HTR-8/SVneo (cell line): Measurements from ENCODE around the gene IRAK1.
A peak's percentile ranks its signal among the peaks of the same experiment; 100 is the strongest.

ENCODE experiments used
- DNase-seq: peaks from one replicate; pipeline ENCODE4 v3.0.0; 2011; ENCODE audit warnings: low spot score, mixed read lengths; ENCODE audit not compliant: insufficient read length
- FAIRE-seq: peaks from 2 replicates; lab custom pipeline; 2011; peaks lifted over from hg19 to GRCh38; lab: Jason Lieb, UNC

Gene IRAK1

GRCh38 chrX:153973127-153974002, 46.3 kb downstream of the IRAK1 start:
- FAIRE-seq (no peak), DNase-seq (no peak)

DNA sequence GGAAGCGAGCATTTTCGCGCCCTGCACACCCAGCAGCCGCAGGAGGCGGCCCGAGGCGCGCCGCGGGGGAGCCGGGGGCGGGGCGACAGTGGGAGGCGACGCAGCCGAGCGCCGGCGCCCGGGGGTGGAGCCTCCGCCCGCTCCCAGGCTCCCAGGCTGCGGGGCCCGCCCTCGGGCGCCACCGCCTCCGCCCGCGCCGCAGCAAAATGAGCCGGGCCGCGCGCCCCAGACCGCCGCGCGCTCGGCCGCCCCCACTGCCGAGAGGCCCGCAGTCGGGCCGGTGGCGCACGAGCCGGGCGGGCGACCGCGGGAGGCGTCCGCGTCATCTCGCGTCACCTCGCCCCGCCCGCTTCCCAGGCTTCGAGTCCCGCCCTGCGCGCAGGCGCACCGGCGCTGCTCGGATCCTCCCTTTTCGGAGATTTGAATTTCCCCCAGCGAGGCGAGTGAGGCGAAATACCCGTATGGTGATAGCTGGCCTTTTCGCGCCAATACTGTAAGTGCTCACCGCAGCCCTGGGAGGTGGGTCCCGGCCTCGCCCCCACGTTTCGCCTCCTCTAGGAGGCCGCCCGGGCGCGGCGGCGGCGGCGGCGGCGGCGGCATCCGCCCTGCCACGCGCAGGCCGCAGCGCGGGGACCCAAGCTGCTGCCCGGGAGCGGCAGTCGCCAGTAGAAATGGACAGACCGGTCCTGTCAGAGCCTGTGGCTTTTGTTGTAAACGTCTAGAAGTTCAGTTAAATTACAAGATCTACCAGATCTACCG, 47.2 kb downstream of the IRAK1 start, which contains the start of gene TMEM187:
TMEM187 (plus strand) TSS at position 387 of the 759 bp plus-strand sequence. CDS start 9,309 bp downstream, outside the sequence.
- DNase-seq (peak; percentile 73), FAIRE-seq (no peak)

DNA sequence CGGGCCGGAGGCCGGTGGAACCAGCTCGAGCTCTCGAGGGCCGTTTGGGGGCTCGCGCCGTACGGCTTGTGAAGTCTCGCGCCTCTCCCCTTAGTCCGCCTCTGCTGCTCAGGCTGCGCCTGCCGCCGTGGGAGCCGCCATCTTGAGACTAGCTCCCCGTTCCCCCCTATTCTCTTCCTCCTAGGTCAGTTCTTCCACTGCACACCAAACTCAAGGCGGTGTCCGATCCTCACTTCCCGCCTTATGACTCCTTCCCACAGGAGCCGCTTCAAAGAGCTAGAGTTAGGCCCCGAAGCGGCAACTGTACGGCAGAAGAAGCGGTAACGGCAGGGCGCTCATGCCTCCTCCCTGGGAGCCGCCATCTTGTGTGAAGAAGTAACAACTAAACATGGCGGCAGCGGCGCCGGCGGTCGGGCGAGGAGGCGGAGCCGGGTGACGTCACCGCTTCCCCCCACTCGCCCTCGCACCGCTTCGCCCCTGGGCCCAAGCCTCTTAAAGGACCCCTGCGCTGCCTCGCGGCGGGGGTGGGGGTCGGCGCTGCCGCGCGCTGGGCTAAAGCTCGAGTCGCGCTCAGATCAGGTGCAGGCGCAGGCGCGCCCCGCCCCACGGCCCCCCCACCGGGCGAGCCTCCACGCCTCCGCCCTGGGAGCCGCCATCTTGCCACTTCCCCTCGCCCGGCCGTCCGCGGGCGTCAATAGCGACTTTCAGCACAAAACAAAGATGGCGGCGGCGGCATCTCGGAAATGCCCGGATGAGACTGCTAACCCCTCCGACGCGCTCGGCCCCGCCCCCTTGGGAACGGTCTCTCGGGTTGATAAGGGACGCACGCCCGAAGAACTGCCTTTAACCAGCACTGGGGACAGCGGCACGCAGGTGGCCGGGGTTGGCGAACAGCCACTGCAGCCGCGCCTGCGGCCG, 48.0 kb downstream of the IRAK1 start, which contains the start of gene HCFC1:
HCFC1 (minus strand) TSS at position 369 of the 918 bp plus-strand sequence. CDS start 978 bp downstream, outside the sequence.
- FAIRE-seq, result no peak
- DNase-seq, result peak; percentile 59

DNA sequence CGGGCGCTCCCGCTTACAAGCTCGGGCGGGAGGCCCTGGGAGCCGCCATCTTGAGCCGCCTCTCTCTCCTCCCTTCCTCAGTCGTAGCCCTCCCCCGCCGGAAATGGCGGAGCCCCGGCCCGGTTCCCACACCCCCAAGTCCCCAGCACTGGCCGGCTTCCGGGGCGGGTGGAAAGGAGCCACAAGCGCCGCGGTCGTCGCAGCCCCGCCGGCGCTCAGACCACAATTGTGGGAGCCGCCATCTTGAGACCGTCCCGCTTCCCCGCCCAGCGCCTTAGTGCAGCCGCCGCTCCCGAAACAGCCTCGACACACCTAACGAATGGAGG, 48.6 kb downstream of the IRAK1 start:
- FAIRE-seq, result no peak
- peak; percentile 64 for DNase-seq

DNA sequence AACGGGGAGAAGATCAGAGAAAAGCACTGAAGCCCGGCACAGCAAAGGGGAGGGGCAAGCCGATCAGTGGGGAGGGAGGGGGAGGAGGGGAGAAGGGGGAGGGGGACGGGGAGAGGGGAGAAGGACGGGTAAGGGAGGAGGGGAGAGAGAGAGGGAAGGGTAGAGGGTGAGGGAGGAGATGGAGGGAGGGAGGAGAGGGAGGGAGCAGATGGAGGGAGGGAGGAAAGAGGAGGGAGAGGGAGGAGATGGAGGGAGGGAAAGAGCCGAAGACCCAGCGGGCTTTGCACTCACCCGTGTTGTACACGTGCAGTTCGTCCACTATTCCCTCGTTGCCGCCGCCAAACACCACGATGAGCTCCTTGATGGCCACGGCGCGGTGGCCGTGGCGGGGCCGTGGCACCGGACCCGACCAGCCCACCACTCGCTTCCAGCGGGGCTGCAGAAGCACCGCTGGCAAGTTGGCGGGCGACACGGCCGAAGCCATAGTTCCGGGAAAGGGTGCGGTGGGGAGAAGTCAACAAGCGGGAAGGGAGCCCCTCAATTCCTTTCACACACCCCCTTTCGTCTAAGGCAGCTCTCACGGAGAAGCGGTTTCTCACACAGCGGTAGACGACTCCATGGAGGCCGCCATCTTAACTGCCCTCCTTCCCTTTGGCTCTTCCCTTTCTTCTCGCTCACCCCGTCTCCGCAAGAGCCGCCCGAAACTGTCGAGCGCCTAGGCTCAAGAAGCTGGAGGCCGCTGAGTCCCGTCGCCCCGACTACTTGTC, 49.2 kb downstream of the IRAK1 start:
- DNase-seq, result peak; percentile 10
- FAIRE-seq, result no peak

GRCh38 chrX:153969904-153970356, 49.8 kb downstream of the IRAK1 start:
- FAIRE-seq (no peak), DNase-seq (no peak)

GRCh38 chrX:153969125-153969903, 50.4 kb downstream of the IRAK1 start:
- FAIRE-seq, result no peak
- no peak for DNase-seq

GRCh38 chrX:153968754-153969124, 51.0 kb downstream of the IRAK1 start:
- DNase-seq (no peak), FAIRE-seq (no peak)

DNA sequence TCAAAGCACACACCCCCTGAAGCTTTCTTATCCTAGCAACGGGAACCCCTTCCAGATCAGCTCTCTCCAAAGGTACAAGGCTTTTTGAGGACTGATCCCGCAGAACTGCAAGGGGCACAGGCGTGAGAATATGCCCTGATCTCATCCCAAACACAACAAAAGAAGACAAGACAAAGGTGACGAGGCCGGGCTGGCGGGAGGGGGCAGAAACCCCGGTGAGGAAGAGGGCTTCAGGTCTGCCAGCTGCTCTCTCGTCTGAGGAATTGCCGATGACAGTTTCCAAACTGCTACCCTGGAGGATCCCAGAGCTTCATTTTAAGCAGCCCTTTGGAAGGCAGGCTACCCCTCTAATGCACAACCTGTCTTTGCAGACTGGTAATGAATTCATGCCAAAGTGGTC, 51.4 kb downstream of the IRAK1 start:
- no peak for FAIRE-seq
- DNase-seq, result no peak

- DNase-seq, result no peak
- FAIRE-seq, result no peak
Measured at GRCh38 chrX:153967536-153968224, 52.0 kb downstream of the IRAK1 start.

DNA sequence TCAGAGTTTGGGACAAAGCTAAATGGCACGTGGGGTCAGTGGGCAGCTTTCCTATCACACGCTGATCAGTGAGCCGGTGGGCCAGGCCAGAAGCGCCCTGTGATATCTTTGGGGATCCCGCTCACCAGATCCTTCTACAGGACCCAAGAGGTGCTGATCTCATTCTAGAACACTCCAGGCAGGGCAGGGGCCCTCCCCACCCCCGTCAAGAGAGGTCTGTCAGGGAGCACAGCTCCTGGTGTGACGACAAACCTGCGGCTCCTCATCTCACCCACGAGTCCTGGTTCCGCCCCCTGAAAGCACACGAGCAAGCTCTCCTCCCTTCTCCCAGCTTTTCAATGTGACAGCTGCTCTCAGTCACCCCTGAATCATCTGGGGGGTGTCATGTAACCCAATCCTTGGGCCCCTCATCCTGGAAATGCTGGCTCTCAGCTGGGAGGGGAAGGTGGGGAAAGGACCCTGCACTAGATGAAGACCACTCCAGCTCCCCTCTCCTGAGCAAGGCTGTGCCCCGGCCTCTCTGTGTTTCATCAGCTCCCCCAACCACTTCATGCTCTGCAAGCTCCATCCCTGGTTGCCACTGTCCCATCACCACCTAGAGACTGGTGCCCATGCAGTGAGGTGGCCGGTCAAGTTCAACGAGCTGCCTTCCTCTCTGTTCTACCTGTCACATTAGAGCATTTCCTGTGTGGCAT, 52.7 kb downstream of the IRAK1 start:
- no peak for DNase-seq
- no peak for FAIRE-seq

DNA sequence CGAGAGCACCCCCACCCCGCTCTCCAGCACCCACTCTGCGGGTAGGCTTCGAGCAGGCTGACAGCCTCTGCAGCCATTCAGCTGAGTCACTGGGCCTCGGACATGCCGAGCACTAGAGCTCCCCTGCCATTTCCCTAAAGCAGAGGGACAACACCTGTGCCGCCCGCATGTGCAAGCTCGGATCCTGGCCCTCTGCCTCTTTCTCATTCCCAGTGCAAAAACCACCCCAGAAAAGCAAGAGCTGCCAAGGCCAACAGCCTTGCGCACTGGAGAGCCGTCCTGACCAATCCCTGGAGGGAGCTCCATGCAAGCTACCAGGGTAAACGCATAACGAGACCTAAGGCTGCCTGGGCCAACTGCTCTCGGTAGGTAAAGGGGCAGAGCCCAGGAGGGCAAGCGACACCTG, 53.4 kb downstream of the IRAK1 start:
- FAIRE-seq, result no peak
- DNase-seq, result no peak

DNA sequence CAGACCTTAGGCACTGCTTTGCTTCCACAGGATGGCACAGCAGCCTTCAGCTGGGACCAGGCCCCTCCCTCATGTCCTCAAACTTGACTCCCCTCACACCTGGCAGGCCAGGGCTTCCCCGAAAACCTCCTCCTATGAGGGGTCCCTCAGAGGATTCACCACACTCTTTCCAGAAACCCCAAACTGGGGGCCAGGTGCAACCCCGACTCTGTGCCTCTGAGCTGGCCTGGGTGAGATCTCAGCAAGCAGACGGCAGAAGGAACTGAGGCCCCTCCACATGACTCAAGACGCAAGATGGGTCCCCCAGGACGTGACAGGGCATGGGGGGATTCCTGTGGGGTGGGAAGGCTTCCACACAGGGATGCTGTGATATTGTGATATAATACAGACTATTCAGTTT, 54.3 kb downstream of the IRAK1 start:
- no peak for FAIRE-seq
- DNase-seq, result no peak

DNA sequence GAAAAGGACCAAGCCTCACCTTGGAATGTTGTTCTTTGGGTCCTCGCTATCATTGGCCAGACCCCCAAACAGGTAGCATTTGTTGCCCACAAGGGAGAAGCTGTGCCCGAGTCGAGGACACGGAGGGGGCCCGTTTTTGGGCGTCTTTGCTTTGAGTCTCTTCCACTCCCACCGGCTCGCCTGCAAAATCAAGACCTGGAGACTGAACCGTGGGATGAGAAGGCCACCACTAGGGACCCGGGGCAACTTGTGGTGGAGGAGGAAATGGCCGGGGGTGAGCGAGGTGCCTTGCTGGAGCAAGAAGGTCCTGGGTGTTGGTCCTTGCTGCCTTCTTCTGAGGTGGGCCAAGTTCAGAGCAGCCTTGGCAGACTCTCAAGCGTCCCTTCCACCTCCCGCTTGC, 55.6 kb downstream of the IRAK1 start:
- FAIRE-seq (no peak), DNase-seq (no peak)

GRCh38 chrX:153963546-153963945, 56.2 kb downstream of the IRAK1 start:
- DNase-seq (no peak), FAIRE-seq (no peak)

DNA sequence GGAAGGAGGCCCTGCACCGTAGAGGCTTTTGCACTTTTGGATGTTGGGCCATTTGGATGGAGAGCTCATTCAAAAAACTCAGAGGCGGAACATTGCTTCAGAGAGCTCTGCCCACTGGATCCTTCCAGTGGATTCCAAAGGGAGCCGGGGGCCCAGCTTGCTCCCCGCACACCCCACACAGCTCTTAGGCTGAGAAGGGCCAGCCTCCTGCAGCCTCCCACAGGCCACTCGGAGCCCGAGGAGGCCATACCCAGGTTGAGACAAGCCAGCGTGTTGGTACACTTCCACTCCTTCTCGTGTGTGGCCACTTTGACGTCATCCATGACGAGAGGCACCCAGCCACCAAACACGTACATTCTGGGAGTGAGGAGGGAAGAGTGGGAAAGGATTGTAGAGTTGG, 58.4 kb downstream of the IRAK1 start:
- DNase-seq (no peak), FAIRE-seq (no peak)

GRCh38 chrX:153960786-153961185, 58.9 kb downstream of the IRAK1 start:
- FAIRE-seq (no peak), DNase-seq (no peak)
